ENCODE measurements around the gene ARHGEF4. TPM values are rescaled to one million over a fixed set of nuclear protein-coding genes. Genes with fewer than 3 reads are reported as not detected.

The ARHGEF4 gene
- total RNA-seq, 1 experiment from 2014 or later = 26.6 TPM

GRCh38 chr2:131092458-131093005 is 255.8 kb downstream of the ARHGEF4 start:
- Histone ChIP-seq H3K9me3 (ENCODE audit: control insufficient read depth in 1 of 2, insufficient read depth in 1 of 2, low read depth in 1 of 2, low read length in 2 of 2) (no peaks in the 10 kb centered on the region), H3K27me3 (ENCODE audit: insufficient read depth, low read length) (no peaks in the 10 kb centered on the region), H3K9me2 (ENCODE audit: insufficient read depth) (no peaks in the 10 kb centered on the region), H4K20me1 (ENCODE audit: insufficient read depth) (0 out of 2 replicates have a peak, but pooled peaks cover 1% of the 10 kb centered on the region), H3K79me2 (ENCODE audit: insufficient read depth, low read length) (peaks cover 54% of the 10 kb centered on the region), H3K9ac (ENCODE audit: low read length) (peak overlapping the region; percentile 78), H3K27ac (ENCODE audit: low read depth, low read length) (peak overlapping the region; percentile 98), H2AFZ (ENCODE audit: low read depth, low read length, poor library complexity, severe bottlenecking) (no peak overlapping the region), H3K4me1 (ENCODE audit: control insufficient read depth in 1 of 2, insufficient read depth in 2 of 2, low read length in 2 of 2) (peaks cover 3 to 16% of the 10 kb centered on the region in 2 experiments; a peak in 3 of 4 replicates), H3K4me2 (ENCODE audit: low read length) (peak overlapping the region; percentile 73), H3K36me3 (ENCODE audit: control insufficient read depth in 1 of 2, insufficient read depth in 2 of 2, low read length in 2 of 2) (peaks cover 11 to 25% of the 10 kb centered on the region in 2 experiments), H3K4me3 (replicated peaks in 1 of 2; ENCODE audit: low read depth in 1 of 2, low read length in 2 of 2) (peak overlapping the region; percentile 75 to 84)
- BruUV-seq (replicated peaks) = no TSS peak
- no peak for TF ChIP-seq ELF1 (IDR thresholded peaks at IDR 0.05; ENCODE audit: borderline replicate concordance, low read depth)
- TF ChIP-seq EZH2phosphoT487 (IDR thresholded peaks at IDR 0.05; ENCODE audit: borderline replicate concordance) = no peak
- no peak for TF ChIP-seq SP1 (IDR thresholded peaks at IDR 0.05; ENCODE audit: low read depth)
- TF ChIP-seq POLR2A (IDR thresholded peaks at IDR 0.05; ENCODE audit: borderline replicate concordance, extremely low read depth, insufficient read depth, insufficient read length) = no peak
- TF ChIP-seq SIN3A (IDR thresholded peaks at IDR 0.05; ENCODE audit: low read depth) = peak; percentile 69; the same call in 1 of the 2 replicates
- TF ChIP-seq RAD21 (IDR thresholded peaks at IDR 0.05; ENCODE audit: low read depth) = no peak
- TF ChIP-seq MAX (IDR thresholded peaks at IDR 0.05) = no peak
- ChIA-PET RAD21 (ENCODE audit: low non-redundant PET in 1 of 2, low total read pairs in 2 of 2, uncharacterized antibody in 2 of 2, unreplicated experiment in 2 of 2) (no interaction called here), POLR2A (interaction anchor here (1.5 kb wide), 1 partner anchor 12 kb away, joined by 9 read pairs; the partner anchor contains the start of gene PLEKHB2), CTCF (interaction anchor here (0.7 kb wide), 1 partner anchor 295 kb away, joined by 3 read pairs; no protein-coding TSS in a partner anchor)
- ATAC-seq = no peak
- no peak for DNase-seq (ENCODE audit: low read depth, low spot score)
- intact Hi-C loops (cut with micrococcal nuclease) = loop anchor here (5.0 kb wide), 1 partner anchor 750 kb away; the partner anchor contains the start of gene IMP4

DNA sequence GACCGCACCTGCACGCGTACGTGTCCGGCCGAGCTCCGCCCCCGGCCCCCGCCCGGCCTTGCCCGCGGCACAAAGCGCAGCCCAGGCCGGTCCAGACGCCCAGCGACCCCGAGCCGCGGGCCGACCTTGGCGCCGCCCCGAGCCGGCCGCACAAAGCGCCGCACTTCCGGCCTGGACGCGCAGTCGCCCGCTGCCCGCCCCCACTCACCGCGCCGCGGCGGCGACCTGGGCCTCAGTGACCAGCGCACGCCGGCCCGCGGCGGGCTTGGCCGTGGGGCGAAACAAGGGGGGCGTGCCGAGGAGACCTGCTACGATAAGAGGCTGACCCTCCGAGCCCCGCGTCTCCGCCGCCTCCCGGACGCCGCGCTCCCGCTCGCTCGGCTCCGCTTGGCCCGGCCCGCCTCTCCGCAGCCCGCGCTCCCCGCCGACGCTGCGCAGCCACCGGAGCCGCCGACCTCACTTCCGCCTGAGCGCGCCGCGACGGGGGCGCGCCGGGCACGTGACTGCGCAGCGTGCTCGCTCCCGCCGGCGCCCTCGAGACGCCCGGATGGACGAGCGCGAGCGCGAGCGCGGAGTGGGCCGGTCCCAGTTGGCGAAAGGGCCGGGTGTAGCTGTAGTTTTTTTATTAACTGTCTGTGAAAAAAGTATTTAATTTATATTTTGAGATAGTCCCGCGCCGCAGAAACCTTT is 256.4 kb downstream of the ARHGEF4 start, which contains the start of gene FAM168B:
FAM168B (minus strand) TSS at position 455 of the 690 bp plus-strand sequence. CDS start 10,814 bp downstream, outside the sequence.
- Histone ChIP-seq H3K36me3 (ENCODE audit: control insufficient read depth in 1 of 2, insufficient read depth in 2 of 2, low read length in 2 of 2) (peaks cover 6 to 19% of the 10 kb centered on the region in 2 experiments; a peak in 3 of 4 replicates), H3K79me2 (ENCODE audit: insufficient read depth, low read length) (peaks cover 47% of the 10 kb centered on the region), H3K4me3 (replicated peaks in 1 of 2; ENCODE audit: low read depth in 1 of 2, low read length in 2 of 2) (peak within 1 kb of the TSS; percentile 75 to 84), H3K27me3 (ENCODE audit: insufficient read depth, low read length) (no peaks in the 10 kb centered on the region), H2AFZ (ENCODE audit: low read depth, low read length, poor library complexity, severe bottlenecking) (peak within 1 kb of the TSS; percentile 80), H3K27ac (ENCODE audit: low read depth, low read length) (peak within 1 kb of the TSS; percentile 98), H3K4me1 (ENCODE audit: control insufficient read depth in 1 of 2, insufficient read depth in 2 of 2, low read length in 2 of 2) (peaks cover 3 to 16% of the 10 kb centered on the region in 2 experiments; a peak in 3 of 4 replicates), H4K20me1 (ENCODE audit: insufficient read depth) (no peaks in the 10 kb centered on the region), H3K9ac (ENCODE audit: low read length) (peak within 1 kb of the TSS; percentile 78), H3K9me3 (ENCODE audit: control insufficient read depth in 1 of 2, insufficient read depth in 1 of 2, low read depth in 1 of 2, low read length in 2 of 2) (no peaks in the 10 kb centered on the region), H3K4me2 (ENCODE audit: low read length) (peak within 1 kb of the TSS; percentile 73), H3K9me2 (ENCODE audit: insufficient read depth) (no peaks in the 10 kb centered on the region)
- ChIA-PET POLR2A (interaction anchor here (1.5 kb wide), 1 partner anchor 11 kb away, joined by 9 read pairs; the partner anchor contains the start of gene PLEKHB2), RAD21 (ENCODE audit: low non-redundant PET in 1 of 2, low total read pairs in 2 of 2, uncharacterized antibody in 2 of 2, unreplicated experiment in 2 of 2) (no interaction called here), CTCF (no interaction called here)
- TF ChIP-seq ELF1 (IDR thresholded peaks at IDR 0.05; ENCODE audit: borderline replicate concordance, low read depth) (no peak), MAX (IDR thresholded peaks at IDR 0.05) (peak; percentile 59), ZFX (IDR thresholded peaks at IDR 0.05) (peak; percentile 98), POLR2AphosphoS5 (IDR thresholded peaks at IDR 0.05; ENCODE audit: low read depth, low read length) (peak; percentile 86), EZH2phosphoT487 (IDR thresholded peaks at IDR 0.05; ENCODE audit: borderline replicate concordance) (no peak), CBX3 (IDR thresholded peaks at IDR 0.05; ENCODE audit: low read depth) (no peak), TCF7L2 (IDR thresholded peaks at IDR 0.05; ENCODE audit: borderline replicate concordance, extremely low read depth, insufficient read depth, insufficient read length) (peak; percentile 77), SIN3A (IDR thresholded peaks at IDR 0.05; ENCODE audit: low read depth) (no peak; the same call in 1 of the 2 replicates), POLR2A (IDR thresholded peaks at IDR 0.05; ENCODE audit: borderline replicate concordance, extremely low read depth, insufficient read depth, insufficient read length) (peak; percentile 37)
- peak; percentile 73 for DNase-seq (ENCODE audit: low read depth, low spot score)
- intact Hi-C loops (cut with micrococcal nuclease) = loop anchor here (5.0 kb wide), 1 partner anchor 751 kb away; the partner anchor contains the start of gene IMP4
- no TSS peak for BruUV-seq (replicated peaks)
- ATAC-seq = peak; percentile 87

Data from HCT116 (cell line).